ENCODE results near the gene MEG3.

The MEG3 gene

DNA sequence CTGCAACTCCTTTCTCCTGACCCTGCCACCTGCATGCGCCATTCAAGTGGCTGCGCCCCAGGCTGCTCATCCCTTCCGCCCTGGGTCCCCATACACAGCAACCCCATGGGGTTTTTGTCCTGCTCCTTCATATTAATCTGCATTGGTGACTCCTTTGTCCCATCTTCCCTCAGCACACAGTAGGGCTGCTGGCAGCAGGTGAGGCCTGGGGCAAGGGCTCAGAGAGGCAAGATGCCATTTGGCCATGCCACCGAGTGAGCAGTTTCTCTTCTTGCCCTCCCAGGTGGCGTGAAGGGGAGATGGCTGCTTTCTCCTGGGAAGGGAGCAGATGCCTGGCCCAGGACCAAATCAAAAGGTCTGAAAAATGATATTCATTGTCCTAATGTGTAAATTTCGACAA, 68.5 kb downstream of the MEG3 start:
- DNase-seq (ENCODE audit: low read depth): no peak
- no peak for TF ChIP-seq CTCF (conservative IDR thresholded peaks at IDR 0.05; ENCODE audit: low read depth, low read length)
- no peak overlapping the region for H3K4me3 ChIP-seq (ENCODE audit: low read length)

- no peak overlapping the region for H3K4me3 ChIP-seq (ENCODE audit: low read length)
- no peak for DNase-seq (ENCODE audit: low read depth)
- TF ChIP-seq CTCF (conservative IDR thresholded peaks at IDR 0.05; ENCODE audit: low read depth, low read length): no peak
Observed at GRCh38 chr14:100895411-100895810, 69.5 kb downstream of the MEG3 start.

DNA sequence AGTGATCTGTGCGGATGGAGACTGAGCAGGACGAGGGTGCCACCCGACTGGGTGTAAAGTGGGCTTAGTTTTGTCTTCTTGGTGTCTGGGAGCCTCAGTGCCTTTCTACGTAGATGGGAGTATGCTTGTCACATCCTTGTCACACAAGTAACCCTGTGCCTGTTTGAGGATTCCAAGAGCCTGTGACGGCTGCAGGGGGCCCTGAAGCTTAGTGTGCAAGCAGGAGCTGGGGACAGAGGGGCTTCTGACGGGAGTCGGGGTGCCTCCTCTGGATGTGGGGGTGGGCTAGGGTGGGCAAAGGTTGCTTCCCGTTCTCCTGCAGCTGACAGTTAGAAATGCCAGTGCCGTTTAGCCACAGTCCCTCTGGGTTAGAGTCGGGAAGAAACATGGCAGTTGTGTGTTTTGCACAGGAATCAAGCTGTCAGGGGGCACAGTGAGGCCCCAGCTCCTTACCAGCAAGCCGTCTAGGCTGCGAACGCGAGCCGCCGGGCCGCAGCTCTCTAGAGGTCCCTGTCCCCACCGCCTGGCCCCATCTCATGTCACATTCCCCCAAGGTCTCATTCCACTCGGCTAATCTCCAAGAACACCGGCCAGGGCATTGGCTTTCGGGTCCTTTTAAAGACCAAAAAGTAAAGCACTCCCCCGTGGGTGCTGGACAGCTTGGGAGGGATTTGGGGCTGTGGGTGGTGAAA, 70.6 kb downstream of the MEG3 start:
- no peak for TF ChIP-seq CTCF (conservative IDR thresholded peaks at IDR 0.05; ENCODE audit: low read depth, low read length)
- no peak for DNase-seq (ENCODE audit: low read depth)
- no peak overlapping the region for H3K4me3 ChIP-seq (ENCODE audit: low read length)

GRCh38 chr14:100898465-100898864, 72.5 kb downstream of the MEG3 start:
- no peak overlapping the region for H3K4me3 ChIP-seq (ENCODE audit: low read length)
- no peak for DNase-seq (ENCODE audit: low read depth)
- no peak for TF ChIP-seq CTCF (conservative IDR thresholded peaks at IDR 0.05; ENCODE audit: low read depth, low read length)

DNA sequence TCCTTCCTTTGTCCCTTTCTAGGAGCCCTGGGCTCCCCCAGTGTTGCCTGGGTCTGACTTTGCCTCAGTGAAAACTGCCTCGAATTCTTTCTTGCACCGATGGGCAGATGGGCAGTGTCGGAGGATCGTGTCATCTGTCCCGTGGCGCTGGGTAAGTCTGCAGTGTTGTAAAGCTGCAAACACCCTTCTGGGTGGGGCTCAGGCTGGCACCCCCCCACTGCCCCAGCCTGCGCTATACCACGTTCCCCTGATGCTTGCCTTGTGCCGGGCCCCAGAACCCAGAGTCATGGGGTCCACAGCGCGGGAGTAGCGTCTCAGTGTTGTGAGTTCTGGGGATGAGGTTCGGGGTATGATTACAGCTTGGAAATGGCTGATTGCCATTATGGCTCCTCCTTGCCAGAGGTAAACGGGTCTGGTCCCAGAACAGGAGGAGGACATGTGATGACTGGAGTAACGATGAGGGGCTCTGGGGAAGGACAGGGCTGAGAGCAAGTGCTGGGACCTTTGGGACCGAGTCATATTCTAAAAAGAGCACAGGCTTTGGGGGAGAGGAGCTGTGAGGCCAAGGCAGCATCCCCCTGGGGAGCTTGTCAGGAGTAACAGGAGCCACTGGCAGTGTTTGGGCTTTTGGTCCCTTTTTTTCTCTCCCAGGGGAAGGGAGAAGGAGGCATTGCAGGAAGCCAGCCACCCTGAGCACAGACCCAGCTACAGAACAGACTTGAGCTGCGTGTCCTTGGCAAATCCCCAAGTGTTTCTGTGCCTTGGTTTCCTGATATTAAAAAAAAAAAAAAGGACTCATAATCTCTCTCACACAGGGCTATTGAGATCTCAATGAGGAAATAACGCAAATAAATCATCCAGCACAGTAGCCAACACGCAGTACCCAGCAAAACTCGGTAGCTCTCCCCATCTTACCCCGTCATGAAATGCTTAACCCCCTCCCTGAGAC, 73.3 kb downstream of the MEG3 start:
- no peak for DNase-seq (ENCODE audit: low read depth)
- H3K4me3 ChIP-seq (ENCODE audit: low read length): no peak overlapping the region
- TF ChIP-seq CTCF (conservative IDR thresholded peaks at IDR 0.05; ENCODE audit: low read depth, low read length): no peak

- no peak for DNase-seq (ENCODE audit: low read depth)
- TF ChIP-seq CTCF (conservative IDR thresholded peaks at IDR 0.05; ENCODE audit: low read depth, low read length): no peak
- H3K4me3 ChIP-seq (ENCODE audit: low read length): no peak overlapping the region
Observed at GRCh38 chr14:100899884-100900771, 74.2 kb downstream of the MEG3 start.

Measured in retinal pigment epithelial cell (primary cell).